Measurements from ENCODE around the gene PLXDC2. TPM values are rescaled to one million over a fixed set of nuclear protein-coding genes. Genes with fewer than 3 reads are reported as not detected.

The PLXDC2 gene
- polyA plus RNA-seq, 2 of the 4 experiments (the other 2 are of a cell fraction): 0.08 to 0.09 TPM

DNA sequence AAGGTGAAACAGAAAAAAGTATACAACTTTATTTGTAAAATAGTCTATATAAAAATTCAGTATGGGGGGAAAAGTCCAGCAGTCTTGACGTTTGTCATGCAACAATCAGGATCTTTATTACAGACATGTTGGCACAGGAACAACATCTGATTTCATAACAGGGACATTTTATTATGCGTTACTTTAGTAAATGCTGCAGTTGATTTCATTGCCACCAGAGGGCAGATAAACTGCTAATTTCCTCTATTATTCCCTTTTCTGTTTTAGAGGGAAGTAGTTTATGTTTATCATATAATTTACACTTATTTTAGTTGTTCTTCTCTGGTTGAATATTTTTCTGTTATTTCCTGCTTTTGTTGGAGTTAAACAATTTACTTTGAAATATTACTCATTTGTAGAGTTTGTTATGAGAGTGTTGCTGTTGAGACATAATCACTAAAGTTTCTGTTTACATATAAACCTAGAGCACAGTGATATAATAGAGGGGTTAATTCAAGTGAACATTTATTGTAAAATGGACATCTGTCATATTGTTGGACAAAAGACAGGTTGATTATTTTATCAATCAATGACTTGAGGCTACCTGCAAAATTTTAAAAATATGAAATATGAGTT, 3.3 kb downstream of the PLXDC2 start:
- TF ChIP-seq RAD21 (conservative IDR thresholded peaks at IDR 0.05 in 1 of 2, IDR thresholded peaks at IDR 0.05 in 1 of 2) (peak; percentile 50 to 54), SMC3 (IDR thresholded peaks at IDR 0.05) (peak; percentile 80), RCOR1 (IDR thresholded peaks at IDR 0.05; ENCODE audit: low read depth, low read length) (no peak), EHF (CRISPR knock-in tag; IDR thresholded peaks at IDR 0.05) (no peak)
- TF ChIP-seq, protein P1, sequence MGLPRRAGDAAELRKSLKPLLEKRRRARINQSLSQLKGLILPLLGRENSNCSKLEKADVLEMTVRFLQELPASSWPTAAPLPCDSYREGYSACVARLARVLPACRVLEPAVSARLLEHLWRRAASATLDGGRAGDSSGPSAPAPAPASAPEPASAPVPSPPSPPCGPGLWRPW (IDR thresholded peaks at IDR 0.05): no peak
- TF ChIP-seq, protein P2, sequence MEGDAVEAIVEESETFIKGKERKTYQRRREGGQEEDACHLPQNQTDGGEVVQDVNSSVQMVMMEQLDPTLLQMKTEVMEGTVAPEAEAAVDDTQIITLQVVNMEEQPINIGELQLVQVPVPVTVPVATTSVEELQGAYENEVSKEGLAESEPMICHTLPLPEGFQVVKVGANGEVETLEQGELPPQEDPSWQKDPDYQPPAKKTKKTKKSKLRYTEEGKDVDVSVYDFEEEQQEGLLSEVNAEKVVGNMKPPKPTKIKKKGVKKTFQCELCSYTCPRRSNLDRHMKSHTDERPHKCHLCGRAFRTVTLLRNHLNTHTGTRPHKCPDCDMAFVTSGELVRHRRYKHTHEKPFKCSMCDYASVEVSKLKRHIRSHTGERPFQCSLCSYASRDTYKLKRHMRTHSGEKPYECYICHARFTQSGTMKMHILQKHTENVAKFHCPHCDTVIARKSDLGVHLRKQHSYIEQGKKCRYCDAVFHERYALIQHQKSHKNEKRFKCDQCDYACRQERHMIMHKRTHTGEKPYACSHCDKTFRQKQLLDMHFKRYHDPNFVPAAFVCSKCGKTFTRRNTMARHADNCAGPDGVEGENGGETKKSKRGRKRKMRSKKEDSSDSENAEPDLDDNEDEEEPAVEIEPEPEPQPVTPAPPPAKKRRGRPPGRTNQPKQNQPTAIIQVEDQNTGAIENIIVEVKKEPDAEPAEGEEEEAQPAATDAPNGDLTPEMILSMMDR (IDR thresholded peaks at IDR 0.05): peak; percentile 63
- ATAC-seq (no peak), DNase-seq (ENCODE audit: low read depth in 1 of 2, low spot score in 1 of 2) (peak; percentile 20 to 52), FAIRE-seq (peak; percentile 32)
- WGBS (ENCODE audit: missing lambda C conversion rate): 1% methylated on average over 2 of the region's 2 CpGs
- Histone ChIP-seq H3K4me3 (no peak overlapping the region), H3K4me1 (peaks cover 4% of the 10 kb centered on the region; the same call in 2 of the 3 replicates), H3K27ac (no peak overlapping the region), H3K9me3 (no peaks in the 10 kb centered on the region; the same call in 2 of the 3 replicates), H3K4me2 (no peak overlapping the region)
- CTCF ChIA-PET: interaction anchor here (0.6 to 1.7 kb wide), 5 partner anchors 8 to 1166 kb away, joined by 3 to 4 read pairs (median 3); no protein-coding TSS in a partner anchor
- POLR2A ChIA-PET: no interaction called here

DNA sequence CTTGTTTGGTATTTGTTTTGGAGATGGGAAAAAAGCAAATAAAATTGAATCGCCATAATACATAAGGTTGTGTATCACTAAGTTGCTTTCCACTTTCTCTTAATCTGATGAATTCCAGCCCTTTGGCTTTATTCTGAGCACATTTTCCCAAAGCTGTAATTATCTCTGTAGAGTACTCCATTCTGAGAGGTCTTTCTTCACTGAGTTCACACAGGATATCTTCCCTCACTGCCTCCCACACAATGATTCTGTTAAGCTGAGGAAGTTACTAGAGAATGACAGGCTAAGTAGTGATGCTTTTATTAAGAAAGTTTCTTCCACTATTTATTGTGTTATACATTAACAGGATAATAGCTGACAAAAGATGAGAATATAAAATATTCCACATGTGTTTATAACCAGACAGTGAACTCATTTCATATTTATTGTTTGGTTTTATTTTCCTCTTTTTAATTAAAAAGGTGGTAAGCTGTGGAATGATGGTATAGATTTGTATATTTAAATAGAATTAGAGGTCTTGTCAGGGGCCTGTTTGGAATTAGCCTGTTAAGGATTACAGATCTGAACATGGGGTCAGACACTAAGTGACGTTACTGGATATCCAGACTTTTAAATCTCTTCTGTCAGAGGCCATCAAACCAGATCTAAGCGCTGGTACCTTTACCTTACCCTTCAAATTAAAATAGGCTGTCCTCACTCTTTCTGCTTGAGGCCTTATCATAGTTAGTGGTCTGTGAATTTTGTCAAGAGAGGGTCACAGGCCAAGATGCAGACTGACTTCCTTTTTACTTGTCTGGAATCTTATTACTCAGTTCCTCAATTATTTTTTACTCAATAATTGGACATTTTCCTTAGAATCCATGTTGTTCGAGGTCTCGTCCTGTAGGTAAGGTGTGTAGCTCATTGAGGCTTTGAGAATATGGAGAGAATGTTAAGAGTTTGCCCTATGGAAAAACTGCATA, 8.4 kb downstream of the PLXDC2 start:
- TF ChIP-seq GATA3 (IDR thresholded peaks at IDR 0.05; ENCODE audit: borderline replicate concordance) (no peak), NR3C1 (IDR thresholded peaks at IDR 0.05) (no peak), CEBPB (IDR thresholded peaks at IDR 0.05) (no peak), FOSL2 (IDR thresholded peaks at IDR 0.05) (no peak), FOSL2 (CRISPR knock-in tag; IDR thresholded peaks at IDR 0.05) (no peak), ZSCAN20 (CRISPR knock-in tag; IDR thresholded peaks at IDR 0.05) (no peak), KDM5A (IDR thresholded peaks at IDR 0.05) (no peak), TP53 (CRISPR knock-in tag; IDR thresholded peaks at IDR 0.05) (no peak), SMC3 (IDR thresholded peaks at IDR 0.05) (no peak), POLR2A (IDR thresholded peaks at IDR 0.05; ENCODE audit: low read length) (no peak), EHMT2 (IDR thresholded peaks at IDR 0.05; ENCODE audit: low read depth) (no peak), CHD2 (IDR thresholded peaks at IDR 0.05; ENCODE audit: low read length, partially characterized antibody) (no peak), RFX5 (IDR thresholded peaks at IDR 0.05) (no peak), EHF (CRISPR knock-in tag; IDR thresholded peaks at IDR 0.05) (no peak)
- Histone ChIP-seq H3K4me3 (no peak overlapping the region), H3K4me1 (no peaks in the 10 kb centered on the region), H3K9me3 (no peaks in the 10 kb centered on the region), H3K4me2 (no peak overlapping the region), H3K27ac (no peak overlapping the region)
- ATAC-seq (no peak), DNase-seq (ENCODE audit: low read depth in 1 of 2, low spot score in 1 of 2) (no peak), FAIRE-seq (no peak)
- 31% methylated on average over 5 of the region's 5 CpGs for WGBS (ENCODE audit: missing lambda C conversion rate)
- POLR2A ChIA-PET: no interaction called here
- CTCF ChIA-PET: interaction anchor here (0.5 to 1.0 kb wide), 2 partner anchors 944 to 1133 kb away, joined by 3 read pairs; no protein-coding TSS in a partner anchor

DNA sequence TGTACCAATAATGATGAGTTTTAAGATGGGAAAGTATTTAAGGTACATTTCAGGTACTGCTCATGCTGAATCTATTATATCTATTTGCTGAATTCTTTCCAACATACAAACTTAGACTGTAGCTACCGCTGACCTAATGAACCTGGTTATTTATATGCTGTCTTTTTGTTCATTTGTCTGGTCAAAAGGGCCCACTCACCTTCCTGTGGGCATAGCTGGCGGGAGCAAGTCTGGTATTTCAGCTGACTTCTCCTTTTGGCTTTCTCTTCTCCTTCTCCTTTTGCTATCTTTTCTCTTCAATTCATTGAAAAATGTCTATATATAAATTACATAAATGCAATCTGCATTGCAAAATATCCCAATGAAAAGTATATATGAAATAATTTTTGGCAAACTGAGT, 9.5 kb downstream of the PLXDC2 start:
- CTCF ChIA-PET: no interaction called here
- H3K4me1 ChIP-seq: no peaks in the 10 kb centered on the region
- no peak overlapping the region for H3K4me2 ChIP-seq
- DNase-seq (ENCODE audit: low read depth in 1 of 2, low spot score in 1 of 2): no peak
- no peak for FAIRE-seq
- no peak overlapping the region for H3K4me3 ChIP-seq
- ATAC-seq: no peak
- whole genome bisulfite sequencing (ENCODE audit: missing lambda C conversion rate): 13% methylated on average over 2 of the region's 2 CpGs
- H3K27ac ChIP-seq: no peak overlapping the region
- H3K9me3 ChIP-seq: no peaks in the 10 kb centered on the region
- POLR2A ChIA-PET: no interaction called here
- TF ChIP-seq MAFK (IDR thresholded peaks at IDR 0.05; ENCODE audit: partially characterized antibody) (no peak), CEBPB (IDR thresholded peaks at IDR 0.05) (no peak), PHF8 (IDR thresholded peaks at IDR 0.05; ENCODE audit: borderline replicate concordance, low read depth) (no peak), FOXS1 (CRISPR knock-in tag; IDR thresholded peaks at IDR 0.05) (no peak), KDM1A (IDR thresholded peaks at IDR 0.05; ENCODE audit: low read depth) (no peak), RARB (CRISPR knock-in tag; IDR thresholded peaks at IDR 0.05) (no peak), CBX8 (IDR thresholded peaks at IDR 0.05) (no peak), CHD2 (IDR thresholded peaks at IDR 0.05; ENCODE audit: low read length, partially characterized antibody) (no peak), TFCP2L1 (CRISPR knock-in tag; IDR thresholded peaks at IDR 0.05) (no peak), ESRRA (IDR thresholded peaks at IDR 0.05; ENCODE audit: borderline replicate concordance, low read length) (no peak), EHMT2 (IDR thresholded peaks at IDR 0.05; ENCODE audit: low read depth) (no peak)
- TF ChIP-seq, protein P3, sequence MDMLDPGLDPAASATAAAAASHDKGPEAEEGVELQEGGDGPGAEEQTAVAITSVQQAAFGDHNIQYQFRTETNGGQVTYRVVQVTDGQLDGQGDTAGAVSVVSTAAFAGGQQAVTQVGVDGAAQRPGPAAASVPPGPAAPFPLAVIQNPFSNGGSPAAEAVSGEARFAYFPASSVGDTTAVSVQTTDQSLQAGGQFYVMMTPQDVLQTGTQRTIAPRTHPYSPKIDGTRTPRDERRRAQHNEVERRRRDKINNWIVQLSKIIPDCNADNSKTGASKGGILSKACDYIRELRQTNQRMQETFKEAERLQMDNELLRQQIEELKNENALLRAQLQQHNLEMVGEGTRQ (IDR thresholded peaks at IDR 0.05): no peak
- TF ChIP-seq, protein P4, sequence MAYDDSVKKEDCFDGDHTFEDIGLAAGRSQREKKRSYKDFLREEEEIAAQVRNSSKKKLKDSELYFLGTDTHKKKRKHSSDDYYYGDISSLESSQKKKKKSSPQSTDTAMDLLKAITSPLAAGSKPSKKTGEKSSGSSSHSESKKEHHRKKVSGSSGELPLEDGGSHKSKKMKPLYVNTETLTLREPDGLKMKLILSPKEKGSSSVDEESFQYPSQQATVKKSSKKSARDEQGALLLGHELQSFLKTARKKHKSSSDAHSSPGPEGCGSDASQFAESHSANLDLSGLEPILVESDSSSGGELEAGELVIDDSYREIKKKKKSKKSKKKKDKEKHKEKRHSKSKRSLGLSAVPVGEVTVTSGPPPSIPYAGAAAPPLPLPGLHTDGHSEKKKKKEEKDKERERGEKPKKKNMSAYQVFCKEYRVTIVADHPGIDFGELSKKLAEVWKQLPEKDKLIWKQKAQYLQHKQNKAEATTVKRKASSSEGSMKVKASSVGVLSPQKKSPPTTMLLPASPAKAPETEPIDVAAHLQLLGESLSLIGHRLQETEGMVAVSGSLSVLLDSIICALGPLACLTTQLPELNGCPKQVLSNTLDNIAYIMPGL (CRISPR knock-in tag; IDR thresholded peaks at IDR 0.05; ENCODE audit: borderline replicate concordance): no peak

Data from A549 (cell line).